Measurements from ENCODE around the gene USP19.

Gene USP19

GRCh38 chr3:49124203-49124602 is 3.6 kb upstream of the USP19 start:
- TF ChIP-seq CTCF (IDR thresholded peaks at IDR 0.05; ENCODE audit: borderline replicate concordance, control extremely low read depth, extremely low read depth, insufficient read depth, missing control alignments), result no peak
- in situ Hi-C loops (cut with MboI; ENCODE audit: low sequenced_read_pairs, unreplicated experiment), result no loop called here
- no peak for DNase-seq (ENCODE audit: low spot score)

GRCh38 chr3:49123687-49124086 is 3.1 kb upstream of the USP19 start:
- in situ Hi-C loops (cut with MboI; ENCODE audit: low sequenced_read_pairs, unreplicated experiment), result no loop called here
- TF ChIP-seq CTCF (IDR thresholded peaks at IDR 0.05; ENCODE audit: borderline replicate concordance, control extremely low read depth, extremely low read depth, insufficient read depth, missing control alignments), result no peak
- no peak for DNase-seq (ENCODE audit: low spot score)

- in situ Hi-C loops (cut with MboI; ENCODE audit: low sequenced_read_pairs, unreplicated experiment), result no loop called here
- no peak for TF ChIP-seq CTCF (IDR thresholded peaks at IDR 0.05; ENCODE audit: borderline replicate concordance, control extremely low read depth, extremely low read depth, insufficient read depth, missing control alignments)
- no peak for DNase-seq (ENCODE audit: low spot score)
These were observed 2.4 kb upstream of the USP19 start for GRCh38 chr3:49122886-49123545.

- in situ Hi-C loops (cut with MboI; ENCODE audit: low sequenced_read_pairs, unreplicated experiment), result no loop called here
- TF ChIP-seq CTCF (IDR thresholded peaks at IDR 0.05; ENCODE audit: borderline replicate concordance, control extremely low read depth, extremely low read depth, insufficient read depth, missing control alignments), result no peak
- DNase-seq (ENCODE audit: low spot score), result no peak
These were observed 1.8 kb upstream of the USP19 start for GRCh38 chr3:49122451-49122850.

GRCh38 chr3:49122022-49122421 is 1.4 kb upstream of the USP19 start:
- no peak for DNase-seq (ENCODE audit: low spot score)
- in situ Hi-C loops (cut with MboI; ENCODE audit: low sequenced_read_pairs, unreplicated experiment), result no loop called here
- TF ChIP-seq CTCF (IDR thresholded peaks at IDR 0.05; ENCODE audit: borderline replicate concordance, control extremely low read depth, extremely low read depth, insufficient read depth, missing control alignments), result no peak

GRCh38 chr3:49121132-49121736 is 611 bp upstream of the USP19 start:
- TF ChIP-seq CTCF (IDR thresholded peaks at IDR 0.05; ENCODE audit: borderline replicate concordance, control extremely low read depth, extremely low read depth, insufficient read depth, missing control alignments), result no peak
- in situ Hi-C loops (cut with MboI; ENCODE audit: low sequenced_read_pairs, unreplicated experiment), result no loop called here
- no peak for DNase-seq (ENCODE audit: low spot score)

All from GM13976 (cell line).